LHCN-M2 (cell line): ENCODE data around the gene PC. TPM values are rescaled to one million over a fixed set of nuclear protein-coding genes. Genes with fewer than 3 reads are reported as not detected.
"Not testable (repeated sequence)": the region's sequence is repeated elsewhere in the genome, so short reads cannot be mapped to it uniquely, and the experiment has no call there.

Source experiments
- DNase-seq: peaks from one replicate; pipeline ENCODE4 v3.0.0-alpha.2; 2012; ENCODE audit warnings: low read depth
- polyA plus RNA-seq: library from polyadenylated mRNA; unstranded; fragments of >200 nt; gene quantifications from one replicate; pipeline ENCODE4 v1.2.1, GENCODE V29; 2012; ENCODE audit warnings: missing spikeins
- total RNA-seq: library from RNA; depleted of rRNA; stranded (reverse); fragments of >200 nt; gene quantifications from 2 replicates; pipeline ENCODE4 v1.2.3, GENCODE V29; 2014; rRNA removed

The PC gene, protein sequence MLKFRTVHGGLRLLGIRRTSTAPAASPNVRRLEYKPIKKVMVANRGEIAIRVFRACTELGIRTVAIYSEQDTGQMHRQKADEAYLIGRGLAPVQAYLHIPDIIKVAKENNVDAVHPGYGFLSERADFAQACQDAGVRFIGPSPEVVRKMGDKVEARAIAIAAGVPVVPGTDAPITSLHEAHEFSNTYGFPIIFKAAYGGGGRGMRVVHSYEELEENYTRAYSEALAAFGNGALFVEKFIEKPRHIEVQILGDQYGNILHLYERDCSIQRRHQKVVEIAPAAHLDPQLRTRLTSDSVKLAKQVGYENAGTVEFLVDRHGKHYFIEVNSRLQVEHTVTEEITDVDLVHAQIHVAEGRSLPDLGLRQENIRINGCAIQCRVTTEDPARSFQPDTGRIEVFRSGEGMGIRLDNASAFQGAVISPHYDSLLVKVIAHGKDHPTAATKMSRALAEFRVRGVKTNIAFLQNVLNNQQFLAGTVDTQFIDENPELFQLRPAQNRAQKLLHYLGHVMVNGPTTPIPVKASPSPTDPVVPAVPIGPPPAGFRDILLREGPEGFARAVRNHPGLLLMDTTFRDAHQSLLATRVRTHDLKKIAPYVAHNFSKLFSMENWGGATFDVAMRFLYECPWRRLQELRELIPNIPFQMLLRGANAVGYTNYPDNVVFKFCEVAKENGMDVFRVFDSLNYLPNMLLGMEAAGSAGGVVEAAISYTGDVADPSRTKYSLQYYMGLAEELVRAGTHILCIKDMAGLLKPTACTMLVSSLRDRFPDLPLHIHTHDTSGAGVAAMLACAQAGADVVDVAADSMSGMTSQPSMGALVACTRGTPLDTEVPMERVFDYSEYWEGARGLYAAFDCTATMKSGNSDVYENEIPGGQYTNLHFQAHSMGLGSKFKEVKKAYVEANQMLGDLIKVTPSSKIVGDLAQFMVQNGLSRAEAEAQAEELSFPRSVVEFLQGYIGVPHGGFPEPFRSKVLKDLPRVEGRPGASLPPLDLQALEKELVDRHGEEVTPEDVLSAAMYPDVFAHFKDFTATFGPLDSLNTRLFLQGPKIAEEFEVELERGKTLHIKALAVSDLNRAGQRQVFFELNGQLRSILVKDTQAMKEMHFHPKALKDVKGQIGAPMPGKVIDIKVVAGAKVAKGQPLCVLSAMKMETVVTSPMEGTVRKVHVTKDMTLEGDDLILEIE
- total RNA-seq: 6.2 and 6.3 TPM in 2 replicates
- 11.2 TPM for polyA plus RNA-seq

DNA sequence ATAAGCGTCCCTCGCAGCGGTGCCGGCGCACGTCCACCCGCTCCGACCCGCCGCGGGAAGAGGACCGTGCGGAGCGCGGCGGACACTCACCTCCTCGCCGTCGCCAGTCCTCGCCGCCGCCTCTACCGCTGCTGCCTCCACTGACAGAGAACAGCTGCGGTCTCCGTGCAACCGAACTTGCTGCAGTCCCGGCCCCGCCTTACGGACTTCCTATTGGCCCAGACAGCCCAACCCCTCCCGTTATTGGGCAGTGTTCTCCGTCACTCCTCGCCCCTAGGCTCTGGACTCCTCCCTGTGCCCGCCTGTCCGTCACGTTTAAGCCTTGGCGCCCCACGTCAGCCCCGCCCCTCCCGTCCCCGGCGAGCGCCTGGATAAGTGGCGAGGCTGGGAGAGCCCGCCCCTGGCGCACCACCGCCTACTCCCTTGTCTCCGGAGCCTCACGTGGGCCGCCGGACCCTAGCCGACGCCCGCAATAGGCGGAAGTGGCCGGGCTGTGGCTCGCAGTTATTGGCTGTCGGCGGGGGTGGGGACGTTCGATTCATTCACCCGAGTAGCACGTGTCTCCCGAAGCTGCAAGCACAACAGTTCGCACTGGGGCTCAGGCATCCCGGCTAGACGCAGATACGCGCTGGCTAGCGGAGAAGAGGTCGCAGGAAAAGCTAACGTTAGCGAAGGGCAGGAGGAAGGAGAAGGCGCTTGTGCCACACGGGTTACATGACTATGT is at the start of gene PC:
PC (minus strand) TSS at position 152 of the 724 bp plus-strand sequence. CDS start 86,224 bp downstream, outside the sequence.
- DNase-seq: peak; percentile 100

DNA sequence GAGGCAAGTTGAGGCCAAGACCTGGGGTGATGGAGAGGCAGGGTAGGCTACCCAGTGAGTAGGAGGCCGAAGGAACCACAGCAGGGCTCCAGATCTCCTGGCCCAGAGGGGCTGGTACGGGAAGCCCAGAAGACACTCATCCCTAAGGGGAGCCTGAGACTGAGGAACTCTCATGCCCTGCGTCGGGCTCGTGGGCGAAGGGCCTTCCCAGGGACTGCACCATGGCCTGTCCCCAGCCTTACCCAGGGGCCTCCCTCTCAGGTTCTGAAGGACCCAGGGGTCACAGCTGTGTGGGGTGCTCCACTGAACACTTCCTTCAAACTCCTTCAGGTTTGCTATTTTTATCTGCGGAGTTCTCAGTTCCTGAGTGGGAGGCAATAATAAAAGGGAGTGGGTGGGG is 48.9 kb upstream of the PC start:
- no peak for DNase-seq

DNA sequence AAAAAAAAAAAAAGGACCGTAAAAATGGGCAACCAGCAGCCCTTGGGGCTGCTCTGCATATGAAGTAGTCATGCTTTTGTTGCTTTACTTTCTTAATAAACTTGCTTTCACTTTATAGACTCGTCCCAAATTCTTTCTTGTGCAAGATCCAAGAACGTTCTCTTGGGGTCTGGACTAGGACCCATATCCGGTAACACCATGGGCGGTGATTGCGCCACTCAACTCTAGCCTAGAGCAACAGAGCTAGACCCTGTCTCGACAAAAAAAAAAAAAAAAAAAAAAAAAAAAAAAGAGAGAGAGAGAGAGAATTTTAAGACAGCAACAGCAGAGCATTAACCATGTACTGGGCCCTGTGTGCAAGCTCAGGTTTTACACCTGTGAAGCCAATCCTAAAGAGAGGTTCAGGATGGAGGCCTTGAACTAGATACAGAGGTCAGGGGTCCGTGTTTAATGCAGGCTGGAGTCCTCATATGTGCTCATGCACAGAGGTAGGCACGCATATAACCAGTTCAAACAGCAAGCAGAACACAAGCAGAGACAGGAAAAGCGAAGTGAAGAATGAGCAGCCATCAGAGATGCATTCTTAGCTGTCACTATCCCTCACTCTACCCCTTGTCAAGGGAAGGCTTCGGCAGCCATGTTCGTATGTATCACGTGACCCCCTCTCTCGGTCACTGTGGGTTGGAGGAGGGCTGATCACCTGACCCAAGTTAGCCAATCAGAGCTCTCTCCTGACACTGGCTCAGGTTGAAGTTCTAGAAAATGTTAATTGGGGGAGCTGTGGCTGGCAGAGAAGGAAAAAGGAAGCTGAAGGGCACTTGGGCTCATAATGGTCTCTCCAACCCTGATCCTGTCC is 48.1 kb upstream of the PC start:
- DNase-seq: peak; percentile 41

DNA sequence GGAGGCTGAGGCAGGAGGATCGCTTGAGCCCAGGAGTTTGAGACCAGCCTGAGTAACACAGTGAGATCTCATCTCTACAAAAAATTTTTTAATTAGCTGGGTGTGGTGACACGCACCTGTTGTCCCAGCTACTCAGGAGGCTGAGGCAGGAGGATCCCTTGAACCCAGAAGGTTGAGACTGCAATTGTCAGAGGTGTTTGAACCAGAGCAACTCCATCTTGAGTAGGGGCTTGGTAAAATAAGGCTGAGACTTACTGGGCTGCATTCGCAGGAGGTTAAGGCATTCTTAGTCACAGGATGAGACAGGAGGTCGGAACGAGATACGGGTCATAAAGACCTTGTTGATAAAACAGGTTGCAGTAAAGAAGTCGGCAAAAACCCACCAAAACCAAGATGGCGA is 47.0 kb upstream of the PC start:
- not testable (repeated sequence) for DNase-seq

DNA sequence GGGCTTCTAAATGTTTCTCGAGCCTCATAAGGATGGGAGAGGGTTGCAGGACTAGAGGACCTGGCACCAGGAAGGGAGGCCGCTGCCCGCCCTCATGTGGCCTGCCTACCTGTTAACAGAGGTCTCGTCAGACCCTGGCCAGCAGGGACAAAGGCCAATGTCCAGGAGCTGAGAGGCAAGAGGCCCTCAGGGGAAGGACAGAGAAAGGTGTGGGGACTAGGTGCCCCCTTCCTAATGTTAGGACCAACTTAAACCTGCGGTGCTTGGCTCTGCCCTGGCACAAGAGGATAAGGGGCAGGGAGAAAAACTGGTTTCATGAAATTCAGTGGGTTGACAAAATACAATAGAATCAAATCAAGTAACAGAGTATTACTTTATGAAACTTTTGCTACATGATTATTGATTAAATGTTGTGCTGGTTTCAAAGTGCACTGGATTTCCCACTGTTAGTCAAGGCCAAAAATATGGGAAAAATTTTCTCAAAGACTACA is 44.8 kb upstream of the PC start:
- DNase-seq: no peak

DNA sequence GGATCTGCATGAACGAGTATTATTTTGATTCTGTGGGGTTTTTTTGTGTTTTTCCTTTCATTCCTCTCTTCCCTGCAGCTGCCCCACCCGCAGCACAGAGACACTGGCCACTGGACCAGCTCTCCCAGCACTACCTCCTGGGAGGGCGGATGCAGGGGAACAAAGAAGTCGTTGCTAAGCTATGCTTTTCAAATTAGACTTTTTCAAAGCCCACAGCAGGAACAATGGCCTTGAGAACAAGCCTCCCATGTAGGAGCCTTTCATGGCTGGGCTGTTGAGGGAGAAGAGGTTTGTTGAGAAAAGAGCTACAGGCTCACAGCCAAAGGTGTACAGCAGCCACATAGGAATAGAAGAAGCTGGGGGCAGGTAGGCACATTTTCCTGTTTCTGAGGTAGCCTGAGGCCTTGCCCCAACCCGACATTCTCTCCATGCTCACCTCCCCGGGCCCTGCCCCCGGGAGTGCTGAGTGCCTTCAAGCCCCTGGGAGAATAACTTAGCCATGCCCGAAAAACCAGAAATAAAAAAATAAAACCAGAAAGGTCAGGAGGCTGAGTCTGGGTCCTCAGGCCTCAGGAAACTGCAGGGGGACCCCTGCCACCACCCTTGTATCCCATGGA is 44.2 kb upstream of the PC start:
- DNase-seq: no peak

DNA sequence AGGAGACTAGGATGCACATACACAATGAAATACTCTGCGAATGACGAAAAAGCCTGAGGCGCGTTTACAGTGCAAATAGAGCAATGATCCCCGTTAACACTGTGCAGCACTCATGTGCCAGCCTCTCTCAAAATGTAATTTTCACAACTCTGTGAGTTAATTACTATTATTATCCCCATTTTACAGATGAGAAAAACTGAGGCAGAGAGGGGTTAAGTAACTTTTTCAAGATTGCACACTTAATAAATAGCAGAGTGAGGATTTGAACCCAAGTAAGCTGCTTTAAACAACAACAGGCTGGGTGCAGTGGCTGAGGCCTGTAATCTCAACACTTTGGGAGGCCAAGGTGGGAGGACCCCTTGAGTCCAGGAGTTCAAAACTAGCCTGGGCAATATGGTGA is 43.1 kb upstream of the PC start:
- DNase-seq: no peak

DNA sequence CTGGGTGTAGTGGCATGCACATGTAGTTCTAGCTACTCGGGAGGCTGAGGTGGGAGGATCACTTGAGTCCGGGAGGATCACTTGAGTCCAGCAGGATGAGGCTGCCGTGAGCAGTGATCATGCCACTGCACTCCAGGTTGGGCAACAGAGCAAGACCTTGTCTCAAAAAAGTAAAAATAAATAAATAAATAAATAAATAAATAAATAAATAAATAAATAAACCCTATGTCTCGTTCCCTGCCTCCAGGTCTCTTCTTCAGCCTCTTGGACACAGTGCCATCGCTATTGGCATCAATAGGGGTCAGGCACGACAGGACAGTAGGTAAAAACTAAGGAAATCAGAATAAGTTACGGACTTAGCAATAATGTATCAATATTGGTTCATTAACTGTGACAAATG is 41.4 kb upstream of the PC start:
- no peak for DNase-seq

DNA sequence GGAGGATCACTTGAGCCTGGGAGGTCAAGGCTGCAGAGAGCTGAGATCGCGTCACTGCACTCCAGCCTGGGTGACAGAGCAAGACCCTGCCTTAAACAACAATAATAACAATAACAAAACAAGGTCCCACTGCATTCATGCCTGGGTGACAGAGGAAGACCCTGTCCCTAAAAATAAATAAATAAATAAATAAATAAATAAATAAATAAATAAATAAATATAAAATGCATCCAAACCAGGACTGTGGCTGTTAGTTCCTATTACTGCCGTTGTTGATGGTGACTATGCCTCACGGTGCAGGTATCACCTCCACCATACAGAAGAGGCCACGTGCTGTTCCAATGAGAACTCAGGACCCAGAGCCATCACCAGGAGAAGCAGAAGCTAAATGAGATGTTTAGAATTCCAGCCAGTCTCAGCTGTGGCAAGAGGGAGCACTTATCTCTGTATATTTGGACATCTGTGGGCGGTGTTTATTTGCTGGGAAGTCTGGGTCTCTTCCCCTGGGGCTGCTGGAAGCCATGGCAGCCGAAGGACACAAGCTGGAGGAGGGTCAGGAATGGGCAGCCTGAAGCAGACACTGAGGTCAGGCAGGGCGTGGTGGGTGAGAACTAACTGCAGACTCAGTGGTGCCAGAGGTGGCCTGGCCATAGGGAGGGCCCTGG is 38.6 kb upstream of the PC start:
- DNase-seq: peak; percentile 8

DNA sequence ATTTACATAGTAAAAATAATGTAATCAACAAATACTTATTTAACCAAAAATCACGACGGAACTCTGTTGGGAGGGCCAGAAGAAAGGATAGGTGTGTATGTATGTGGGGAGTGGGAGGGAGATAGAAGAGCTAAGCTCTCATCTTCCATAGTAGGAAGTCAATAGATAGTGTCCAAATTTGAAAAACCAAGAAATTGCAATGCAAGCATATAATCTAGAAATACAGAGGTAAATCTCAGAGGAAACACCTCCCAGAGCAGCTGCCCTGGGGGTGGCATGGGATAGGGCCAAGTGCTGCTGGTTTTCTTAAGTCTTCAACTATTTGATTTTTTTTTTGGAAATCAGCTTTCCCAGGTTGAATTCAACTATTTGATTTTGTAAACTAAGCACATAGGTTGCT is 33.9 kb upstream of the PC start:
- DNase-seq: no peak

DNA sequence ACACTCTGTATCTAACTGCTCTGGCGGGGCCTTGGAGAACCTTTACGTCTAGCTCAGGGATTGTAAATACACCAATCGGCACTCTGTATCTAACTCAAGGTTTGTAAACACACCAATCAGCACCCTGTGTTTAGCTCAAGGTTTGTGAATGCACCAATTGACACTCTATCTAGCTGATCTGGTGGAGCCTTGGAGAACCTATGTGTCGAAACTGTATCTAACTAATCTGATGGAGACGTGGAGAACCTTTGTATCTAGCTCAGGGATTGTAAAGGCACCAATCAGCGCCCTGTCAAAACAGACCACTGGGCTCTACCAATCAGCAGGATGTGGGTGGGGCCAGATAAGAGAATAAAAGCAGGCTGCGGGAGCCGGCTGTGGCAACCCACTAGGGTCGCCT is 31.2 kb upstream of the PC start:
- DNase-seq: not testable (repeated sequence)

DNA sequence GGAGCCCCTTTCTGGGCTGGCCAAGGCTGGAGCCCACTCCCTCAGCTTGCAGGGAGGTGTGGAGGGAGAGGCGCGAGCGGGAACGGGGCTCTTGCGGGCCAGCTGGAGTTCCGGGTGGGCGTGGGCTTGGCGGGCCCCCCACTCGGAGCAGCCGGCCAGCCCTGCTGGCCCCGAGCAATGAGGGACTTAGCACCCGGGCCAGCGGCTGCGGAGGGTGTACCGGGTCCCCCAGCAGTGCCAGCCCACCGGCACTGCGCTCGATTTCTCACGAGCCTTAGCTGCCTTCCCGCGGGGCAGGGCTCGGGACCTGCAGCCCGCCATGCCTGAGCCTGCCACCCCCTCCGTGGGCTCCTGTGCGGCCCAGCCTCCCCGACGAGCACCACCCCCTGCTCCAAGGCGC is 30.6 kb upstream of the PC start:
- not testable (repeated sequence) for DNase-seq

DNA sequence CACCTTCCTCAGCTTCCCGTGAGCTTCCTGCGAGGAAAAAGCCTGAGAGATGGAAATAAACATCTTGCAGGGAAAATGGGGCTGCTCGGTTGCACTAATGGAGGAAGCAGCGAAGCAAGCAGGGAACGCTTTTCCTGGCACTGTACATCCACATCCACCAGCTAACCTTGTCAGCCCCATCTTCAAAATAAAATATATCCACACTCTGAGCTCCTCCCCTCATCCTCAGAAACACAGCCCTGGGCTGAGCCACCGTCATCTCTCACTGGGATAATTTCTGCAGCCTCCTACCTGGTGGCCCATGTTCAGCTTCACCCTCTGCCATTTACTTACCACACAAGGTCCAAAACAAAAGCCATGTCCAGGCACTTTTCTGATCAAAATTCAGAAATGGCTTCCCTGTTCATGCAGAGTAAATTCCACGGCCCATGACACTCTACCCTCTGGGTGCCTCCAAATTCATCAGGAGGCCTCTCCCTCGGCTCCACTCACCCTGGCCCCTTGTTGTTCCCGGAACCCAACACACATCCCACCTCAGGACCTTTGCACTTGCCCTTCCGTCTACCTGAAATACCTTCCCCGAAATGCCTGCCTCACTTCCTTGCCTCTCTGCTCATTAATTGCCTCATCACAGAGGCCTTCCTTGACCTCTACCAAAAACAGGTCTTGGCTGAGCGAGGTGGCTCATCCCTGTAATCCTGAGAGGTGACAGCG is 29.9 kb upstream of the PC start:
- DNase-seq: no peak

DNA sequence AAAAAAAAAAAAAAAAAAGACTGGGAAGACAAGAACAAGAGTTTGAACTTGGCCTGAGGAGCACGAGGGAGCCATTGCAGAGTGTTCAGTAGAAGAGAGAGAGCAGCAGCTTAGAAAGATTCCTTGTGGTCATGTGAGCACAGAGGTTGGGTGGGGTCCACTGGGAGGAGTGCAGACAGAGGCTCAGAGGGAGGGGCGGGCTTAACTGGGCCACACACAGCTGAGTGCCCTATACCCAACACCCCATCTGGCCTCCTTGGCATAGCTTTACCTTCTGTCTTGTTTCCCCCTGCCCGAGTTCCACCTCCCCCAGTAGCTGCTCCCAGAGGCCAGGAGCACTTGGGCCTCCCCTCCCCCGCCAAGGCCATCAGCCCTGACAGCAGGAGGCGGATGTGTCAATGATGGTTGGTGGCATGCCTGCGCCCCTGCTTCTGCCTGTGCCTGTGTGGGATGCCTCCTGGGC is 29.0 kb upstream of the PC start:
- no peak for DNase-seq

DNA sequence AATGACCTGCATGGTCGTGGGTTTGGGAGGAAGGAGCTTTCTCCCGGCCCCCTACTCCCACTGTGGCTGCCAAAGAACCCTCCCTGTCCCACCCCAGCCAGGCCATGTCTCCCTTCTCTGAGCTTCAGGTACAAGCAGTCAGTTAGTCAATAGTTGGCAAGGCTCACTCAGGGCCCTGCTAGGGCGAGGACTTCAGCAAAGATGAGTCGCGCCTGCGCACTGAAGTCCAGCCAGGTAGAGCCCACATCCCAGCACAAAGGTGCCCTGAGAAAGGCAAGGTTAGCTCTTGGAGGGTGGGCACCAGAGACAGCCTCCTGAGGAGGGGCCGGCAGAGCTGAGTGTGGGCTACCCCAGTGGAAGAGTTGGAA is 28.0 kb upstream of the PC start:
- no peak for DNase-seq

DNA sequence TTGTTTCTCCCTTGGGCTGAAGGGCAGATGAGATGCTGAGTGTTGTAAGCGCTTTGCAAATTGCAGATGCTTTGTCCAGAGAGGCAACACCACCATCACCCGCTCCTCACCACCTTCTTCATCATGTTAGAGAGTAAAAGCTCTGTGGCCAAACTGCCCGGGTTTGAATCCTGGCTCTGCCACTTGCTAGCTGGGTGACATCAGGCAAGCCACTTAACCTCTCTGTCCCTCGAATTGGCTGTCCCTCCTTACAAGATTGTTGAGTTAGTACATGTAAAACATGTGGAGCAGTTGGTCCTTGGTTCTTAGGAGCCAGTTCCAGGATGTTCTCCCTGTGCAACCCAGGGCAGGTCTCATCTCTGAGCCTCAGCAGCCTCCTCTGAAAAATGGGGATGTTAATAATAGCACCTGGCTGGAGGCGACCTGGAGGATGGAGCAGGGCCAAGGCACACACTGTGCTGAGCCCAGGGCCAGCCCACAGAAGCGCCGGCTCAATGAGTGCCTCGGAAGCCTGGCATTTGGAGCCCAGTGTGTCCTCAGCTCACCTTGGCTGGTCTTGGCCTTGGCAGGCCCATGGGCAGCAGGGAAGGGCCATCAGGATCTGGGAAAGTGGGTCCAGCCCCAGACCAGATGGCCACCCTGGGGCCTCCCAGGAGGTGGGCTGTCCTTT is 27.5 kb upstream of the PC start:
- no peak for DNase-seq

DNA sequence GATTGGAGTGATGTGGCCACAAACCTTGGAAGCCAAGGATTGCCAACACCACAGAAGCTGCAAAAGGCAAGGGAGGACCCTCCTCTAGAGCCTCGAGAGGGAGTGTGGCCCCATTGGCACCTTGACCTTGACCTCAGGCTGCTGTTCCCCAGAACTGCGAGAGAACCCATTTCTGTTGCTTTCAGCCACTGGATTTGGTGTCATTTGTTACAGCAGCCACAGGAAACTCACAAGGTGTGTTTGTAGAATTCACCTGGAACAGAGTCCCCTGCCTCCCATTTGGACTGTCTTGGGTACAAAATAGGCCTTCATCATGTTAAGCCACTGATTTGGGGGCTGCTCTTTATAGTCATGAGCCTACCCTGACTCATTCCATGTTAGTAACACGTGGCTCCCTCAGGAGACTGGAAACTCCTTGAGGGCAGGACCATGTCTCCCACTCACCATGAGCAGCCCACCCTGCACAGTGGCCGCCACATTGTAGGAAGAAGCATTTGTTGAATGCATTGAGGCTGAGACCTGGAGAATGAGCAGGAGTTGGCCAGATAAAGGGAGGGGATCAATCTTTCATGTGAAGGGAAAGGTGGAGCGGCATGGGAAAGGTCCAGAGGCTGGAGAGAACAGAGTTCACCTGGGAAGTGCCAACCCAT is 25.2 kb upstream of the PC start:
- no peak for DNase-seq
